NCI-H1105 treated with DMSO at 0.1 percent for 48 hours (cell line): ENCODE results near the gene IFNLR1.

ENCODE experiments used
- DNase-seq: peaks from one replicate; lab custom pipeline; 2025; lab: John Stamatoyannopoulos, UW

Gene IFNLR1

GRCh38 chr1:24147194-24147593 lies 39.9 kb downstream of the IFNLR1 start:
- no peak for DNase-seq

GRCh38 chr1:24142546-24143534 lies 44.2 kb downstream of the IFNLR1 start, which contains the start of gene IL22RA1:
Gene IL22RA1 (minus strand): TSS chr1:24143140. CDS start chr1:24143082, 58 bp downstream.
- peak; percentile 21 for DNase-seq

- DNase-seq = no peak
Observed at GRCh38 chr1:24141311-24141997, 45.6 kb downstream of the IFNLR1 start.

GRCh38 chr1:24140741-24141181 lies 46.3 kb downstream of the IFNLR1 start:
- no peak for DNase-seq

- DNase-seq = no peak
Observed at GRCh38 chr1:24139841-24140425, 47.2 kb downstream of the IFNLR1 start.

GRCh38 chr1:24139222-24139489 lies 47.9 kb downstream of the IFNLR1 start:
- no peak for DNase-seq

- DNase-seq = no peak
Observed at GRCh38 chr1:24138476-24139221, 48.4 kb downstream of the IFNLR1 start.

GRCh38 chr1:24136956-24137539 lies 50.0 kb downstream of the IFNLR1 start:
- no peak for DNase-seq

- DNase-seq = no peak
Observed at GRCh38 chr1:24134376-24134775, 52.7 kb downstream of the IFNLR1 start.

- DNase-seq = no peak
Observed at GRCh38 chr1:24133819-24134218, 53.3 kb downstream of the IFNLR1 start.

GRCh38 chr1:24130385-24130784 lies 56.7 kb downstream of the IFNLR1 start:
- no peak for DNase-seq

GRCh38 chr1:24127801-24128363 lies 59.2 kb downstream of the IFNLR1 start:
- DNase-seq = no peak

- no peak for DNase-seq
Observed at GRCh38 chr1:24127134-24127800, 59.8 kb downstream of the IFNLR1 start.

- DNase-seq = no peak
Observed at GRCh38 chr1:24126672-24127023, 60.4 kb downstream of the IFNLR1 start.

GRCh38 chr1:24126018-24126671 lies 60.9 kb downstream of the IFNLR1 start:
- no peak for DNase-seq

- DNase-seq = no peak
Observed at GRCh38 chr1:24125456-24125855, 61.6 kb downstream of the IFNLR1 start.

GRCh38 chr1:24124980-24125379 lies 62.1 kb downstream of the IFNLR1 start:
- no peak for DNase-seq

GRCh38 chr1:24123611-24124010 lies 63.5 kb downstream of the IFNLR1 start:
- DNase-seq = no peak

GRCh38 chr1:24122776-24123175 lies 64.3 kb downstream of the IFNLR1 start:
- no peak for DNase-seq

- no peak for DNase-seq
Observed at GRCh38 chr1:24121406-24121805, 65.7 kb downstream of the IFNLR1 start.
